CD14-positive monocyte (primary cell): ENCODE results near the gene ZFYVE28. TPM values are rescaled to one million over a fixed set of nuclear protein-coding genes. Genes with fewer than 3 reads are reported as not detected.

Experiments used
- DNase-seq, 3 donors: peaks; one replicate each; pipeline ENCODE4 v3.0.0-alpha.2; 2011 to 2022
- H2AFZ ChIP-seq: 2 replicates; pipeline ENCODE4 v1.6.0; 2012; ENCODE audit warnings: mild to moderate bottlenecking, low read depth, low read length, inconsistent platforms; ENCODE audit not compliant: insufficient read depth, poor library complexity, severe bottlenecking
- H3K27ac ChIP-seq, 2 donors: 1 replicate in 1 of 2; 2 replicates in 1 of 2; pipeline ENCODE4 v1.5.1; 2012 to 2013; ENCODE audit warnings: low read length in 2 of 2, control low read depth in 1 of 2, inconsistent platforms in 1 of 2, low read depth in 1 of 2, mild to moderate bottlenecking in 1 of 2
- H3K27me3 ChIP-seq, 2 donors: one replicate each; pipeline versions ENCODE4 v1.6.0 to v1.6.1; 2011 to 2013; ENCODE audit warnings: low read length in 2 of 2; ENCODE audit not compliant: control insufficient read depth in 2 of 2, insufficient read depth in 2 of 2
- H3K36me3 ChIP-seq, 2 donors: replicated peaks in 1 of 2; 1 replicate in 1 of 2; 2 replicates in 1 of 2; pipeline versions ENCODE4 v1.5.1 to v1.6.1; 2012 to 2013; ENCODE audit warnings: low read length in 2 of 2, control low read depth in 1 of 2, inconsistent platforms in 1 of 2, mild to moderate bottlenecking in 1 of 2; ENCODE audit not compliant: insufficient read depth in 2 of 2, control insufficient read depth in 1 of 2
- H3K4me1 ChIP-seq, 2 donors: 1 replicate in 1 of 2; 2 replicates in 1 of 2; pipeline versions ENCODE4 v1.5.1 to v1.6.1; 2012 to 2013; ENCODE audit warnings: low read length in 2 of 2, control low read depth in 1 of 2, inconsistent platforms in 1 of 2, mild to moderate bottlenecking in 1 of 2, moderate library complexity in 1 of 2; ENCODE audit not compliant: insufficient read depth in 2 of 2, control insufficient read depth in 1 of 2
- H3K4me2 ChIP-seq: replicated peaks from 2 replicates; pipeline ENCODE3; 2012; ENCODE audit warnings: low read length, moderate library complexity, mild to moderate bottlenecking; ENCODE audit not compliant: poor library complexity, severe bottlenecking; ENCODE audit errors: extremely low read depth
- H3K4me3 ChIP-seq, 3 experiments: fragments of 200-600 bp in 1 of 3; sonication (generic) in 1 of 3; replicated peaks in 1 of 3; 1 replicate in 2 of 3; 2 replicates in 1 of 3; pipeline ENCODE4 v1.5.1; 2011 to 2013; ENCODE audit warnings: low read length in 3 of 3, mild to moderate bottlenecking in 3 of 3, control low read depth in 2 of 3, low read depth in 2 of 3, inconsistent platforms in 1 of 3, moderate library complexity in 1 of 3
- H3K79me2 ChIP-seq: 2 replicates; pipeline ENCODE4 v1.6.0; 2012; ENCODE audit warnings: mild to moderate bottlenecking, control low read depth, inconsistent platforms, low read length, moderate library complexity; ENCODE audit not compliant: insufficient read depth
- H3K9ac ChIP-seq: 2 replicates; pipeline ENCODE4 v1.6.0; 2017; ENCODE audit warnings: low read length, mild to moderate bottlenecking; ENCODE audit not compliant: insufficient read depth, poor library complexity, severe bottlenecking
- H3K9me3 ChIP-seq, 2 donors: replicated peaks in 1 of 2; 1 replicate in 1 of 2; 2 replicates in 1 of 2; pipeline versions ENCODE4 v1.5.1 to v1.6.1; 2012 to 2013; ENCODE audit warnings: low read length in 2 of 2, control low read depth in 1 of 2; ENCODE audit not compliant: control insufficient read depth in 1 of 2, insufficient read depth in 1 of 2
- H4K20me1 ChIP-seq: 2 replicates; pipeline ENCODE4 v1.6.0; 2012; ENCODE audit warnings: mild to moderate bottlenecking, low read length, control low read depth, moderate library complexity; ENCODE audit not compliant: insufficient read depth
- H3K27ac Mint-ChIP-seq, 7 donors: one replicate each; pipeline ENCODE4 v1.8.0; 2020; ENCODE audit warnings: mild to moderate bottlenecking in 7 of 7, mixed read lengths in 7 of 7, moderate library complexity in 6 of 7, inconsistent platforms in 2 of 7
- H3K27me3 Mint-ChIP-seq, 3 donors: one replicate each; pipeline ENCODE4 v1.8.0; 2021 to 2022; ENCODE audit warnings: low read depth in 3 of 3, mild to moderate bottlenecking in 3 of 3, mixed read lengths in 3 of 3, moderate library complexity in 3 of 3, inconsistent platforms in 1 of 3
- H3K36me3 Mint-ChIP-seq, 2 donors: one replicate each; pipeline ENCODE4 v1.8.0; 2020; ENCODE audit warnings: mixed read lengths in 2 of 2, inconsistent platforms in 1 of 2, mild to moderate bottlenecking in 1 of 2
- H3K4me1 Mint-ChIP-seq: one replicate; pipeline ENCODE4 v1.8.0; 2020; ENCODE audit warnings: mild to moderate bottlenecking, mixed read lengths
- H3K4me3 Mint-ChIP-seq, 2 donors: one replicate each; pipeline ENCODE4 v1.8.0; 2020; ENCODE audit warnings: mild to moderate bottlenecking in 2 of 2, mixed read lengths in 2 of 2, moderate library complexity in 1 of 2
- H3K9me3 Mint-ChIP-seq, 7 donors: one replicate each; pipeline ENCODE4 v1.8.0; 2020 to 2022; ENCODE audit warnings: mixed read lengths in 7 of 7, mild to moderate bottlenecking in 6 of 7, moderate library complexity in 6 of 7, inconsistent platforms in 2 of 7
- WGBS: methylation state at CpG from one replicate; pipeline ENCODE4 v1.1.5; 2013; ENCODE audit warnings: missing lambda C conversion rate; ENCODE audit not compliant: insufficient coverage; 5-methylcytosine and 5-hydroxymethylcytosine counted together
- intact Hi-C, 2 donors: fragments of 100-400 bp; cut with micrococcal nuclease; formaldehyde crosslinking; loops; one replicate each; pipeline versions ENCODE4 v1.15.0 to v1.15.1; 2023
- polyA plus RNA-seq, 3 donors: library from polyadenylated mRNA; depleted of rRNA in 1 of 3; unstranded in 2 of 3; stranded (reverse) in 1 of 3; fragments of 300-500 nt in 2 of 3; fragments of >200 nt in 1 of 3; fragmentation: Illumina TruSeq in 2 of 3; gene quantifications; 1 replicate in 2 of 3; 2 replicates in 1 of 3; pipeline ENCODE4 v1.2.3, GENCODE V29; 2012 to 2021
- TF ChIP-seq, protein P1 (sequence below): fragments of 200-600 bp; IDR thresholded peaks from one replicate; pipeline ENCODE4 v1.8.0; 2022; ENCODE audit warnings: antibody characterized with exemption, mild to moderate bottlenecking

ZFYVE28 gene
- polyA plus RNA-seq, 3 donors: 1.0 to 4.4 (median 1.1) TPM

DNA sequence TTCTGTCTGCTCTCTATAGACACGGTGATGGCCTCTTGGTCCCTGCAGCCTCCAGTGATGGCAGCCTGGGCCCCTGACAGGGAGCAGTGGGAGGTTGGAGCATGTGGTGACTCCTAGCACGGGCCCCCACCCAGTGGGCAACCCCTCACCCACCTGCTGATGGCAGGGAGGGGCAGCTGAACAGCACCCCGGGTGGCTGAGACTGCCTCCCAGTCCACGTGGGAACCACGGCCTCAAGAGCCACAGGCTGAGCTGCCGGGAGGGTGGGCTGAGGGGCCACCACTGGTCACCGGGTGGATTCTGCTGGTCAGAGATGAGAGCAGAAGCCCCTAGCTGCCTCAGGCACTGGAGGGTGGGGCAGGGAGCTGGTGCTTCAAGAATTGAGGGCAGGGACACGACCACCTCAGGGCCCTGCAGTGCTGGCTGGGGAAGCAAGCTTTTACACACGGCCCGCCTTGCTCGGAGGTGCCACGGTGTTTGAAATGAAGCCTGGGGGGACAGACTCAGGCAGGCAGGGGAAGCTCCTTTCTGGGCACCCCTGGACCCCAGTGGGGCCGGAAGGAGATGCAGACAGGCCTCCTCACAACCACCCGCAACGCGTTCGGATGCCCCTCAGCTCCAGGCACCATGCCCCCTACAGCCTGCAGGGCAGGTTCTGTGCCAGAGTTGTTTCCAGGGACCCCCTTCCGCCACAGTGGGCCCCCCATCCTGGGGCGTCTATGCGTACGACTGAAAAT lies 170.2 kb downstream of the ZFYVE28 start:
- H3K27me3 ChIP-seq: no peaks in the 10 kb centered on the region
- H3K4me2 ChIP-seq: no peak overlapping the region
- WGBS: 94% methylated on average over 19 of the region's 21 CpGs
- Mint-ChIP-seq H3K4me3 (no peak overlapping the region), H3K9me3 (no peaks in the 10 kb centered on the region), H3K27me3 (no peaks in the 10 kb centered on the region), H3K36me3 (peaks cover 26 to 50% of the 10 kb centered on the region in 2 donors), H3K4me1 (peaks cover 23% of the 10 kb centered on the region), H3K27ac (no peak overlapping the region)
- no peaks in the 10 kb centered on the region for H3K9me3 ChIP-seq
- H3K27ac ChIP-seq: no peak overlapping the region
- H2AFZ ChIP-seq: no peak overlapping the region
- no peaks in the 10 kb centered on the region for H3K79me2 ChIP-seq
- intact Hi-C loops: loop anchor here in 1 of 2 donors (10.0 kb wide), 1 partner anchor 673 kb away; no protein-coding TSS in a partner anchor
- H3K4me1 ChIP-seq: peaks cover 17 to 18% of the 10 kb centered on the region in 2 donors
- TF ChIP-seq, protein P1, sequence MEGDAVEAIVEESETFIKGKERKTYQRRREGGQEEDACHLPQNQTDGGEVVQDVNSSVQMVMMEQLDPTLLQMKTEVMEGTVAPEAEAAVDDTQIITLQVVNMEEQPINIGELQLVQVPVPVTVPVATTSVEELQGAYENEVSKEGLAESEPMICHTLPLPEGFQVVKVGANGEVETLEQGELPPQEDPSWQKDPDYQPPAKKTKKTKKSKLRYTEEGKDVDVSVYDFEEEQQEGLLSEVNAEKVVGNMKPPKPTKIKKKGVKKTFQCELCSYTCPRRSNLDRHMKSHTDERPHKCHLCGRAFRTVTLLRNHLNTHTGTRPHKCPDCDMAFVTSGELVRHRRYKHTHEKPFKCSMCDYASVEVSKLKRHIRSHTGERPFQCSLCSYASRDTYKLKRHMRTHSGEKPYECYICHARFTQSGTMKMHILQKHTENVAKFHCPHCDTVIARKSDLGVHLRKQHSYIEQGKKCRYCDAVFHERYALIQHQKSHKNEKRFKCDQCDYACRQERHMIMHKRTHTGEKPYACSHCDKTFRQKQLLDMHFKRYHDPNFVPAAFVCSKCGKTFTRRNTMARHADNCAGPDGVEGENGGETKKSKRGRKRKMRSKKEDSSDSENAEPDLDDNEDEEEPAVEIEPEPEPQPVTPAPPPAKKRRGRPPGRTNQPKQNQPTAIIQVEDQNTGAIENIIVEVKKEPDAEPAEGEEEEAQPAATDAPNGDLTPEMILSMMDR: no peak
- peaks cover 45 to 50% of the 10 kb centered on the region in 2 donors for H3K36me3 ChIP-seq
- no peak overlapping the region for H3K4me3 ChIP-seq
- H4K20me1 ChIP-seq: peaks cover 27% of the 10 kb centered on the region
- no peak for DNase-seq
- no peak overlapping the region for H3K9ac ChIP-seq

DNA sequence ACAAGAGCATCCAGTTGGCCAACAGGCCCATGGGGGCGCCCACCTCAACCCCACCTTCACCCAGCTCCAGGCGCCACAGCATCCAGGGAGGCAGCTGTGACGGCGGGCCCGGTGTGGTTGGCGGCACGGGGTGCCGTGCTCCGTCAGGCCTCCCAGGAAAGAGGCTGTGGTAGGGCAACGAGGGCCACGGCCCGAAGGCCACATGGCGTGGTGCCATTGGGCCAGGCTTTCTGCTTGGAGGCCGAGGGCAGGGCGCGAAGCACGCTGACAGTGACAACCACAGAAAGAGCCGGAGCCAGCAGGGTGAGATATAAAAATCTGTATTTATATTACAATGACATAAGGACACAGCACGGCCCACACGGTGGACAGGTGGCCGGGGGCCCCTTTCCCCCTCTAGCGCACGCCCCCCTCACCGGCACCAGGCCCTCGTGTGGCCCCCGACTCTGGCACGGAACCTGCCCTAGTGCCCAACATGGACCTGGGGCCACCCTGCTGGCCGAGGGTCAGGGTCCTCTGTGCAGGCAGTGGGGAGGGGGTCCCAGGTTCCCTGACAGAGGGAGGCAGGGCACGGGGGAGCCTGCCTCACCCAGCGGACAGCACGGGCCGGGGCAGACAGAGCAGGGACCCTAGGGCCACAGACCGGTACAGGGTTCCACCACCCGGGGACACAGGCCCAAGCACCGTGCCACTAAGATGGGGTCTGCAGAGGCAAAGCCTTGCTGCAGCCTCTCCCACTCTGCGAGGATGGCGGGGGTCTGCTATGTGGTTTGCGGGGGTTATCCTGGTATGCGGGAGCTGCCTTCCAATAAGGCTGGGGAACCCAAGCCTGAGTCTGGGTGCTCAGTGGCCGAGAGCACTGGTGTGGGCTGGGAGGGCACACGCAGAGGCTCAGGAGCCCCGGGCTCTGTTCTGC lies 171.1 kb downstream of the ZFYVE28 start:
- DNase-seq: peak in 1 of 3 donors; percentile 2
- H3K9me3 Mint-ChIP-seq: no peaks in the 10 kb centered on the region
- H2AFZ ChIP-seq: no peak overlapping the region
- peaks cover 21 to 42% of the 10 kb centered on the region in 2 donors for H3K36me3 Mint-ChIP-seq
- no peak overlapping the region for H3K27ac Mint-ChIP-seq
- peaks cover 37 to 43% of the 10 kb centered on the region in 2 donors for H3K36me3 ChIP-seq
- H3K4me3 ChIP-seq: no peak overlapping the region
- peaks cover 21% of the 10 kb centered on the region for H4K20me1 ChIP-seq
- peaks cover 22% of the 10 kb centered on the region in 2 donors for H3K4me1 ChIP-seq
- intact Hi-C loops: loop anchor here in 1 of 2 donors (10.0 kb wide), 1 partner anchor 673 kb away; no protein-coding TSS in a partner anchor
- no peaks in the 10 kb centered on the region for H3K27me3 Mint-ChIP-seq
- no peak overlapping the region for H3K4me2 ChIP-seq
- no peaks in the 10 kb centered on the region for H3K9me3 ChIP-seq
- WGBS: 98% methylated on average over 32 of the region's 42 CpGs
- no peak overlapping the region for H3K27ac ChIP-seq
- peaks cover 26% of the 10 kb centered on the region for H3K4me1 Mint-ChIP-seq
- TF ChIP-seq, protein P1: no peak
- H3K4me3 Mint-ChIP-seq: no peak overlapping the region
- no peaks in the 10 kb centered on the region for H3K27me3 ChIP-seq
- no peaks in the 10 kb centered on the region for H3K79me2 ChIP-seq
- H3K9ac ChIP-seq: no peak overlapping the region
